ENCODE measurements around the gene ATXN7L1.
A peak's percentile ranks its signal among the peaks of the same experiment; 100 is the strongest.

The ATXN7L1 gene

GRCh38 chr7:105826143-105826542, 50.3 kb downstream of the ATXN7L1 start:
- DNase-seq: no peak

- no peak for DNase-seq
Observed at GRCh38 chr7:105825371-105825770, 51.0 kb downstream of the ATXN7L1 start.

DNA sequence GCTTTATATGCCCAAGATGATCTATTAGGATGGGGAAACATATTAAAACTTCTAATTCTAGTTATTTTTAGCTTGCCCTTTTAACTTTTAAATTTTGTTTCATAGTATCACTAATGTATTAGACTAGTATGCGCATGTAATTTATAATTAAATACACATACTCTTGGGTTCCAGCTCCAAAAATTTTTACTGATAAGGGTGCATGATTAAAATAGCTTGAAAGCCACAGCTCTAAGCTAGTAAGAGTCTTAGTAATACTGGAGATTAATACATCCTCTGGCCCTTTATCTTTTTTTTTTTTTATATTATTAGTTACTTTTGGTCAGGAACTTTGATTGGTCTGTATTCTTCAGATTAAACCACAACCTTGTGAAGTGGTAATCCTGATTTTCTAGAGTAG, 53.6 kb downstream of the ATXN7L1 start:
- DNase-seq: no peak

DNA sequence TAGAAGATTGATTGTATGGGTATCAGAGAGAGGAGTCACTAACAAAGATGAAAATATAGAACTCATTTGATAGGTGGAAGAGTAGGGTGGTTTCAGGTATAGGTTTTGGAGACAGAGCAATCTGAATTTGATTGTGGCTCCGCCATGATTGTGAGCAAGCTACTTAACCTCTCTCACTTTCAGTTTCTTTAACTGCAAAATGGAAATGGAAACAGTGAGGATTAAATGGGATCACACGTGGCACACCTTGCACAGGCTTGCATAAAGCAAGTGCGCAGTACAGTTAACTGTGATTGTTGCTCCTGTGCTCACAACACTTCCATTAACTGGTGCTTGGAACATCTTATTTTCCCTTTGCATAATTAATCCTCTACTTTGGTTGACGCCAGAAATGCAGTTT, 54.9 kb downstream of the ATXN7L1 start:
- no peak for DNase-seq

DNA sequence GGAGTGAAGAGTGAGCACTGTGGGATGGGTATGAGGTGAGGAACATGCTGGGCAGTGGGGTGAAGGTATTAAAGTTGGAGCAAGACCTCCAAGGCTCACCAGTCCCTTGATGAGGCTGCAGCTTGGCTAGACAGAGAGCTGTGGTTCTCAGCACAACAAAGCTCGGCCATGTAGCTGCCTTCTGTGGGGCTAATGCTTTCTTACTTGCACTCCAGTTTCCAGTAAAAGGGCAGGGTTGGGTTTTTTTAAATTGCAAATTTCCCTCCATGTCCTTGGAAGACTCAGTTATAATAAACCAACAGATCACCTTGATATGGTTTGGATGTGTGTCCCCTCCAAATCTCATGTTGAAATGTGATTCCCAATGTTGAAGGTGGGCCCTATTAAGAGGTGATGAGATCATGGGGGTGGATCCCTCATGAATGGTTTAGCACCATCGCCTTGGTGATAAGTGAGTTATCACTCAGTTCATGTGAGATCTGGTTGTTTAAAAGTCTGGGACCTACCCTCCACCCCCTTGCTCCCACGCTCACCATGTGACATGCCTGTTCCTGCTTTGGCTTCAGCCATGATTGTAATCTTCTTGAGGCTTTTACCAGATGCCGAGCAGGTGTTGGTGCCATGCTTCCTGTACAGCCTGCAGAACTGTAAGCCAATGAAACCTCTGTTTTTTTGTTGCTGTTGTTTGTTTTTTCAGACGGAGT, 55.9 kb downstream of the ATXN7L1 start:
- DNase-seq: no peak

DNA sequence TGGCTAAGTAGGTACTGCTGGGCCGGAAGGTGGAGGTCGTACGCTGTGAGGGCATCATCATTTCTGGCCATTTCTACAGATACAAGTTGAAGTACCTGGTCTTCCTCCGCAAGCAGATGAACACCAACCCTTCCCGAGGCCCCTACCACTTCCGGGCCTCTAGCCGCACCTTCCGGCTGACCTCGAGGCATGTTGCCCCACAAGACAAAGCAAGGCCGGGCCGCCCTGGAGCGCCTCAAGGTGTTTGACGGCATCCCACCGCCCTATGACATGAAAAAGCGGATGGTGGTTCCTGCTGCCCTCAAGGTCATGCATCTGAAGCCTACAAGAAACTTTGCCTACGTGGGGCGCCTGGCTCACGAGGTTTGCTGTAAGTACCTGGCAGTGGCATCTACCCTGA, 56.8 kb downstream of the ATXN7L1 start:
- DNase-seq: no peak

GRCh38 chr7:105816954-105817615, 59.3 kb downstream of the ATXN7L1 start:
- DNase-seq: peak; percentile 23

- no peak for DNase-seq
Observed at GRCh38 chr7:105816266-105816843, 60.0 kb downstream of the ATXN7L1 start.

DNA sequence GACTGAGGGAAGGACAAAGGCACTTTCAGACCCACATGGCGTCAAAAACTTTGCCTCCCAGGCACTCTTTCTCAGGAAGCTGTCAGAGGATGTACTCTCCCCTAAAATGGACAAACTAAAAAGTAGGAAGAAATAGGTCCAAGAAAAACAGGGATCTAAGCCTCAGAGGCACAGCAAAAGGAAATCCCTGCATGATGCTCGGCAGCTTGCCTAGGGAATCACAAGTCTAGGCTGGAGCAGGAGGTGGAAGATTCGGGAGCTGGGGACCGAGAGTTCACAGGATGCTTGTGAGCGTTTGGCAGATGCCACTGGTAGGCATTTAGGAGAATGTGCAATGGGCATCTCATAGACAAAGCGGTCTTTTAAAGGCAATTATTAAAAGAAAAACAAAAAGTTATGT, 60.8 kb downstream of the ATXN7L1 start:
- no peak for DNase-seq

- DNase-seq: no peak
Observed at GRCh38 chr7:105814481-105814880, 61.9 kb downstream of the ATXN7L1 start.

DNA sequence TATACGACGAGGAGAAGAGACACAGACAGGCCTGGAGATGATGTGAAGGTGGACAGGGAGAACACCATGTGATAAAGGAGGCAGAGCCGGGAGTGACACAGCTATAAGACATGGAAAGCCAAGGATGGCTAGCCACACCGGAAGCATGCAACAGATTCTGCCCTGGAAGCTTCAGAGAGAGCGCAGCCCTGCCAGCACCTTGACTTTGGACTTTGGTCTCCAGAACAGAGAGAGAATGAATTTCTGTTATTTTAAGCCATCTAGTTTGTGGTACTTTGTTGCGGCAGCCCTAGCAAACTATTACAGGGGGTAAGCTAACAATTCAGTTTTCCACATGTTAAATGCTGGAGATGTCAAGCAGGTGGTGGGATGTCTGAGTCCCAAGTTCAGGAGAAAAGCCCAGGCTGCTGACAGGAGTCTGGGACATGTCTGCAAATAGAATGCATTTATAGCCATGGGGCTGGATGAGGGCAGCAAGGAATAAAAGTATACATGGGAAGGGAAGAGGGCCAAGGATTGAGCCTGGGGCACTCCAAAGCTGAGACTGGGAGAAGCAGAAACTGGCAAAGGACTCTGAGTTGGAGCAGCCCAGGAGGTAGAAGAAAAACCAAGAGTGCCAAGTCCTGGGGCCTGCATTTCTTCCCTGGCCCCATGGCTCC, 65.1 kb downstream of the ATXN7L1 start:
- no peak for DNase-seq

GRCh38 chr7:105810556-105810955, 65.8 kb downstream of the ATXN7L1 start:
- DNase-seq: no peak

- DNase-seq: peak; percentile 27
Observed at GRCh38 chr7:105808703-105809590, 67.5 kb downstream of the ATXN7L1 start.

DNA sequence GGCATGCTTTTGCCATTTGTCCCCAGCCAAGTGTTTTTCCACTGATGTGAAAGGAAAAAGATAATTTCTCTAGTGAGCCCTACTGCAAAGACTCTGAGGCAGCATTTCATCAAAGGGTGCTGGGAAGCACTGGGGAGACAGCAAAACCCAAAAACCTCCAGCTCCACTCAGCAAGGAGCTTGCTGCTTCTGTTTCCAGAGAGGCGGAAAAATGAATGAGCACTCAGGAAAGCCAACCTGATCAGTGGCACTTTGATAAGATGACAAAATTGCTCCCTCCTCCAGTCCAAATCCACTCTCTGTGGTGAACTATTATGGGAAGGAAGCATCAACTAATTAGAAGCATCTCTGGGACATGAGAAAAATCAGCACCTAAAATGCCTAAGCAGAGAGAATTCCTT, 68.2 kb downstream of the ATXN7L1 start:
- DNase-seq: no peak

- no peak for DNase-seq
Observed at GRCh38 chr7:105807448-105807762, 69.0 kb downstream of the ATXN7L1 start.

DNA sequence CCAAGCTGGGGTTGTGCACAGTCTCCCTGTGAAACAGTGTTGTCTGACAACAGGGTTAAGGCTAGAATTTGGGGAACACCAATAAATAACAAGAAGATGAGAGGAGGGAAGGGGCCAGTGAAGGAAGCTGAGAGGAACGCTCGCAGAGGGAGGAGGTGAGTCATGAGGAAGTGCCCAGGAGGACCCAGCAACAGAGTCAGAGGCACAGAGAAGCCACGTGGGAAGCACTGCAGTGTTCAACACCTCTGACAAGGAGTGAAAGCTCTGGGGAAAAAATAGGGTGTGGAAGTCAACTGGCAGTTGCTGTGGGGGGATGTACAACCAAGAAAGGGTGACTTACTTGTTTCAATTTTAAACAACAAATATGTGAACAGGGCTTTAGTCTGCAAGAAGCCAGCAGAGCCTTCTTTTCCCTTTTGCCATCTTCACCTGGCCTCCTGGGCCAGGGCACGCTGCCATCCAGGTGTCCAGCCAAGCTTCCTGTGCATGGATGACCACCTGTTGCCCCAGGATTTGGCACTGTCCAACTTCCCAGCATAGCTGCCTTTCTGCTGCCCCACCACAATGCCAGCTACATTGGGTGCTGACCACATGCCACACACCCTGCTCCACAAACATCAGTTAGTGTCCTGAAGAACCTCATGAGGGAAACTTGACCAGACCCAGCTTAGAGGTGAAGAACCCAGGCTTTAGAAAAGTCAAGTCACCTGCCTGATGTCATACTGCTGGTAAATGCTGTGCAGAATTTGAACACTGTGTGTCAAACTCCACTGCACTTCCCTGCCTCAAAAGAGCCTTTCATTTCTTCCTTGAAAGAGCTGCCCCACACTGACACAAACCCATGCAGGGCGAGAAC, 69.6 kb downstream of the ATXN7L1 start:
- peak; percentile 55 for DNase-seq

- DNase-seq: no peak
Observed at GRCh38 chr7:105805447-105806019, 70.9 kb downstream of the ATXN7L1 start.

DNA sequence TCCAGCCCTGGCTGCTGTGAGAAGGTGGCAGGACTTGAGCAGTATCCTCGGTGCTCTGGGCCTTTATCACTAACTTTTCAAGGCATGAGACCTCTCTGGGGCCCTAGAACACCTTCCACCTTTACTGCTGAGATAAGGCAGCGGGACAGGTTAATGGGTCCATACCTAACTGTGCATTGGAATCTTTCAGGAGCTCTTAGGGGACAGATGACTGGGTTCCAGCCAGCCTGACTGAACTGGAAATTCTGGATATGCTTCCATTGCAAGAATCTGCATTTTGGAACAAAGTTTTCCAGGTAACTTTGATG, 73.0 kb downstream of the ATXN7L1 start:
- DNase-seq: no peak

DNA sequence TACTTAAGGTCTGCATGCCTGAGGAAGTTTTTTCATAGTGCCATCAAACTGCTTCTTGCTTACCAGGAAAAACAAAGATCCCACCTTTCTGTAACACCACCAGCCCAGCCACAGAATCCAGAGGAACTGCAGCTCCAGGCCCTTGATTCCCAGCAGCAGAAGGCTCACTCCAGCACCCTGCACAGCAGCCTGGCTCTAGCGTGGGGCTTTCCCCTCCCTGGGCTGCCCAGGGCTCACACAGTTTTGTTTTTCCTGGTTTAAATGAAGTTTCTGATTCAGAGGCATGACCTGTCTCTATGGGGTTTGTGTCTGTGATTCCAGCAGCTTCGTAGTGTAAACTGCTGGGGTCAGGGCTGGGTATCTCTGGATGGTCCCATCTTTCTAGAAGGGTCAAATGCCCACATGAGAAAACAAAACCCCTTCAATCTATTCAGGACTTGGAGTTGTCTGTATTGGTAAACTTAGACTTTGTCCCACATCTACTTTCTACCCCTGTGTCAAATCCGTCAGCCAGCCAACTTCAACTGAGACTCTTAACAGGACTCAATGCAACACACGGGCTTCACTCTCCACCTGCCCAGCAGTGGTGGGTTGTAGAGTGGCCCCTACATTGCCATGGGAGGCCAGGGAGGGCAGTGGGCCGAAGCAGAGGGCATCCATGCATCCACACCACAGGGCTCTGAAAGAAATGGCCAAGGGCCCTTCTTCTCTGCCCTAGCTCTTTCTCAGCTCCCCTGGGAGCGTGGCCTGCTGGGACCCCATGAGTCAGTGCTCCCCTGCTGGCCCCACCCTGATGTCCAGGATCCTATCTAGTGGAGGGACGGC, 73.6 kb downstream of the ATXN7L1 start:
- DNase-seq: no peak

- DNase-seq: no peak
Observed at GRCh38 chr7:105800849-105801534, 75.4 kb downstream of the ATXN7L1 start.
